NOMO-1 treated with dmso at 0.1 percent for 144 hours (cell line): ENCODE results near the gene HMX2.

ENCODE experiments used
- DNase-seq: peaks from one replicate; lab custom pipeline; 2025; ENCODE audit not compliant: unreplicated experiment; lab: John Stamatoyannopoulos, UW

The HMX2 gene

DNA sequence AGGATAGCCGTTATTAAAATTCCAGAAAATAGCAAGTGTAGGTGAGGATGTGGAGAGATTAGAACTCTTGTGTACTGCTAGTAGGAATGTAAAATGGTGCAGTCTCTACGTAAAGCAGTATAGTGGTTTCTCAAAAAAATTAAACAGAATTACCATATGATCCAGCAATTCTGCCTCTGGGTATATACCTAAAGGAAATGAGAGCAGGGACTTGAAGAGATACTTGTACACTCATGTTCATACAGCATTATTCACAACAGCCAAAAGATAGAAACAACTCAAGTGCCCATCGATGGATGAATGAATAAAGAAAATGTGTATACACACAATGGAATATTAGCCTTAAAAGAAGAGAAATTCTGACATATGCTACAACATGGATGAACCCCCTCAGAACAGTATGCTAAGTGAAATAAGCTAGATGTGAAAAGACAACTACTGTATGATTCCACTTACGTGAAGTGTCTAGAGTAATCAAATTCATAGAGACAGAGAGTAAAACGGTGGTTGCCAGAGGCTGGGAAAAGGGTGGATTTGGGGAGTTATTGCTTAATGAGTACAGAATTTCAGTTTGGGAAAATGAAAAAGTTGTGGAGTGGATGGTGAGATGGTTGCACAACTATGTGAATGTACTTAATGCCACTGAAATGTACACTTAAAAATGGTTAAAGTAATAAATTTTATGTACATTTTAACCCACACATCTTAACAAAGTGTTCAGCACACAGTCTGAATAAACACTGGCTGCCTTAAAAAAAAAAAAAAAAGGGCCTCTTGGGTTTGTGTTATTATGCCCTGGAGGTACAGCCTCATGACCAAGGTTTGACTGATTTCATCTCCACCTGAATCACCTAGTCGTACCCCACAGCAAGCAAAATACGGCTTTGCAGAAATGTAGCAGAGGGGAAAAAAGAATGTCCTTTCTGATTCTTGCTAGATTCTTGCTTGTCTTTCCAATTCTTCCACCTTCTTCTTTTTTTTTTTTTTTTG is 32.5 kb downstream of the HMX2 start:
- no peak for DNase-seq

- DNase-seq = no peak
Measured at GRCh38 chr10:123183724-123184123, 35.8 kb downstream of the HMX2 start.

- no peak for DNase-seq
Measured at GRCh38 chr10:123187781-123188180, 39.8 kb downstream of the HMX2 start.

DNA sequence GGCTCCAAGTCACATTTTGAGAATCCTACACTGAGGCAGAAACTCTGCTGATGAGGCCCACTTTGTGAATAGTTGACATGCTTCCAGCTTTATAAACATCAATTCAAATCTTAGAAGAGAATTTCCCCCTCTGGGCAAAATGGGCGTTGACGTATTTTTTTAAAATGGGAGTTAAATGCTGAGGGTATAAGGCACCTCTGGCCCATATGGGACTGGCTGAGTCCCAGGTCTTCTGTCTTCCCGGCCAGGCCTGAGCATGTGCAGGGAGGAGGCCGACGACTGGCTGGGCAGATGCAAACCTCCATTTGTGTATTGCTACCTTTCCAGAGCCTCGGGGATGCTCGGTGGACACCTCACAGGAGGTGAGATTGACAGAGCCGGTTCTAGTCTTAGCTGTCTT is 44.0 kb downstream of the HMX2 start:
- DNase-seq = no peak

- no peak for DNase-seq
Measured at GRCh38 chr10:123194056-123194455, 46.1 kb downstream of the HMX2 start.
